Measurements from ENCODE around the gene GLIS1. TPM values are rescaled to one million over a fixed set of nuclear protein-coding genes. Genes with fewer than 3 reads are reported as not detected.
A peak's percentile ranks its signal among the peaks of the same experiment; 100 is the strongest.

Gene GLIS1
- total RNA-seq, 1 donor from 2014 or later: not detected

- DNase-seq (ENCODE audit: low read depth in 2 of 2): no peak
Observed at GRCh38 chr1:53535846-53536245, 203.1 kb downstream of the GLIS1 start.

DNA sequence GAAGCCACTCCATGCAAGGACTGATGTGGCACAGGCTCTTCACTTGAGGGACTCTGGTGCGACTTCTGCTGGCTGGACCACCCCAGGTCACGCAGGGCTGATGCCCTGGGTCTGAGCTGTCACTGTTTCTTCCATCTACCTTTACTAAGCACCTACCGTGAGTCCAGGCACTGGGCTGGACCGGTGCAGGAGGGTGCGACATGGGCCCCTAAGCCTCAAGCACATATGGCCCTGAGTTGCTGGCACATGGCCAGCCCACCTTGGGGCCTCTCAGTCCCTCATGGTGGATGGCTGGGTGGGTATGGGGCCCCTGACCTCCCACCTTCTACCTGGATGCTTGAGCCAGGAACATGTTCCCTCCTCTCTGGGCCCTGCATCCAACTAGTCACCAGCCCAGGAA lies 203.7 kb downstream of the GLIS1 start:
- DNase-seq (ENCODE audit: low read depth in 2 of 2): no peak

DNA sequence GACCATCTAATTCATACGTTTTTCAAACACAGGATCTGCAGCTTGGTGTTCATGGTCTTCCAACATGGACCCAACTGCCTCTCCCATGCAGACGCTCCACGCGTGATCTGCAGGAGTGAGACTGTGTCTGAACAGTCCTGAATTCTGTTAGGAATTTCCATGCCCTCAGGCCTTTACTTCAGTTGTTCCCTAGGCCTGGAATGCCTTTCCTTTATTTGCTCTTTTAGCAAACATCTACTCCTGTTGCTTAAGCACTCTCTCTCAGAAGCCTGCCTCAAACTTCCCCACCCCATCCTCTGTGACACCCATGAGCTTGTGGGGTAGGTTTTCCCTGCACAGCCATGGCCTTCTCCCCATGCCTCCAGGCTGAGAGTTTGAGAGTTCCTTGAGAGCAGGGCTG lies 206.1 kb downstream of the GLIS1 start:
- DNase-seq (ENCODE audit: low read depth in 2 of 2): no peak

GRCh38 chr1:53532377-53532776 lies 206.6 kb downstream of the GLIS1 start:
- no peak for DNase-seq (ENCODE audit: low read depth in 2 of 2)

DNA sequence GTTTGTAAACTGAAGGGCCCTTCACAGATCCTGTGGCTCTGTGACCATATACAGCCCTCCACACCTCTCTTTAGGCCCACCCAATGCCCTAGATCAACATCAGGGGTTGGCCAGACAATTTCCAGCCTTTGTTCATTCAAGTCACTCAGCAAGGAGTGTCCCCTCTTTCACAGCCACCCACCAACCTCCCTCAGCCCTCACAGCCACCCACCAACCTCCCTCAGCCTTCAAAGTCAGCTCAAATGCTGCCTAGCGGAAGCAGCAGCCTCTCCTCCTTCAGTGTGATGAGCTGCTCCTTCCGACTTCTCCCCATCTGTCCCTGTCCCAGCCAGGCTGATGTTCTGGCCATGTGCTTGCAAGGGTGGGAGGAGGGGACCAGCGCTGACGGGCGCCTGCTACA lies 208.4 kb downstream of the GLIS1 start:
- DNase-seq (ENCODE audit: low read depth in 2 of 2): no peak

DNA sequence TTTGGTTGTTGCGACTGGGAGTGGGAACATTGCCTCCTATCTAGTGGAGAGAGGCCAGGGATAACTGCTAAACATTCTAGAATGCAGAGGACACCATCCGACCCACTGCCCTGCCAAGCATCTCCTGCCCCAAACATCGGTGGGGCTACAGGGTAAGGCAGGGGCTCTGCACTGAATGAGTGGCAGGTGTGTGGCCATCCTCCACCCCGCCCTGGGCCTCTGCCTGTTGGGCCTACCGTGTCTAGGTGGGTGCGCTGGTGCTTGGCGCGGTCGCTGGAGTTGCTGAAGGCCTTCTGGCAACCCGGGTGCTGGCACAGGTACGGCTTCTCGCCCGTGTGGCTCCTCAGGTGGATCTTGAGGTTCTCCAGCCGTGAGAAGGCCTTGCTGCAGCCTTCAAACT lies 209.4 kb downstream of the GLIS1 start:
- no peak for DNase-seq (ENCODE audit: low read depth in 2 of 2)

- DNase-seq (ENCODE audit: low read depth in 2 of 2): no peak
Observed at GRCh38 chr1:53527368-53527767, 211.6 kb downstream of the GLIS1 start.

GRCh38 chr1:53526451-53527101 lies 212.4 kb downstream of the GLIS1 start:
- peak in 1 of 2 donors; percentile 90 for DNase-seq (ENCODE audit: low read depth in 2 of 2)

DNA sequence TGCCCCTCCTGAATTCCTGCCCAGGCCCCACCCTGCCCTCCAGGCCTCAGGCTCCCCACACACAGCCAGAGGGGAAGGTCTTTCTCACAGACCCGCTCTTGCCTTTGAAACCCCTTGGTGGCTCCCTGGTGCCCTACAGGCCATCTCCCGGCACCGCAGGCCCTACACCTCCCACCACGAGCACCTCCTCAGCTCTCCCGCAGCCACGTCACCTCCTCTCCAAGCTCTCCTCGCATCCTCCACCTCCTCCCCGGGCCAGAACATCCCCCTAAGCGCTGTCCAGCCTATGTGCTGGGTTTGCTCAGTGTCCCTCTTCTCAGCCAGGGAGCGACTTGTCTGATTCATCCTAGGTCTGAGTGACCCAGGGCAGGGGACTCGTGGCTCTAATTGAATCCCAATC lies 213.4 kb downstream of the GLIS1 start:
- DNase-seq (ENCODE audit: low read depth in 2 of 2): no peak

DNA sequence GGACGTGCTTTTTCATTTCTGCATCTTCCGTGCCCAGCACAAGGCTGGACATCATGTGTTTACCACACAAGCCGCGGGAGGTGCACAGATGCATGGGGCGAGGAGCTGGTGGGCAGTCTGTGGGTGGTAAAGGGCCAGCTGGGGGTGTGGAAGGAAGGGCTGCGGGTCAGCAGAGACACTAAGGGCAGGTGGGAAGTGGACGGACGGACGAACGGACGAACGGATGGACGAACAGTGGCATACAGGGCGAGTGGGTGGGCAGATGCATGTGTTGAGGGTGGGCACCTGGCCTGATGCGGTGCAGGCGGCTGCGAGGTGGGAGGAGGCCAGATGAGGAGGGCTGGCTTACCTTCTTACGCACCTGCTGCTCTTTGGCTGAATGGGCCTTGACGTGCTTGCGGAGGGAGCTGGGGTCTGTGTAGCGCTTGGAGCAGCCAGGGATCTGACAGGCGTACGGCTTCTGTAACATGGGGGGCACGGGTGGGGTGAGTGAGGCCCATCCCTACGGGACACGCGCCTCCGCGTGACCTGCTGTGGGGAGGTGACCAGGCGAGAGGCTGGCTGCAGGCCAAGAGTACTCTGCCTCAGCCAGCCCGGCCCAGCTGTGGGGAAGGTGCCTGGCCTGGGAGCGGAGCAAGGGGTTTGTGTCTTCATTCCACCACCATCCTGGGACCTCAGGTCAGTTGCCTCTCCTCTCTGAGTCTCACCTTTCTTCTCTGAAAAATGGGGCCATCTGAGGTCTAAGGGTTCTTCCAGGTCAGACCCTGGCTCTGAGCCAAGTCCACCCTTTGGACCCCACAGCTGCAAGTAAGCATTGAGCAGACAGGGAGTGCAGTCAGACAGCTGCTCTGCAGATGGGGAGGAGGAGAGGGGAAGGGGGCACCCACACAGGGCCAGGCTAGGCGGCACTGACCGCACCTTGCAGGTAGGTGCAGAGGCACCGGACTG lies 214.3 kb downstream of the GLIS1 start:
- no peak for DNase-seq (ENCODE audit: low read depth in 2 of 2)

GRCh38 chr1:53521924-53522552 lies 216.9 kb downstream of the GLIS1 start:
- DNase-seq (ENCODE audit: low read depth in 2 of 2): no peak

- DNase-seq (ENCODE audit: low read depth in 2 of 2): no peak
Observed at GRCh38 chr1:53520481-53520880, 218.5 kb downstream of the GLIS1 start.

DNA sequence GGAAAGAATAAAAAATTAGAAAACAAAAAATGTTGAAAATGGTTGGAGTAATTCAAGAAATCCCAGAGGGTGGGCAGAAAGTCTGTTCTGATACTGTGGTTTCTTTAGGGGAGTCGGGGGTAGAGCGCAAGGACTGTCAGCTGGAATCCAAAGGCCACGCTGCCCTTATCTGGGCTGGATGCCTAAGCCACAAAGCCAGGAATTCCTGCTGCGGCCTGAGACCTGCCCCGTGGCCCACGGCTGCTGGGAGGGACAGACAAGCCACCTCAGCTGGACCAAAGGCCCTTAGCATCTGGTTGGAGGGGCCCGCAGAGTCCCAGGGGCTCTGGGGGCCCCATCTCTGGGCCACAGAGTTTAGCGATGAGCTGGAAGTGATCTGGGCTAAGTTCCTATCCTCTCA lies 219.5 kb downstream of the GLIS1 start:
- no peak for DNase-seq (ENCODE audit: low read depth in 2 of 2)

DNA sequence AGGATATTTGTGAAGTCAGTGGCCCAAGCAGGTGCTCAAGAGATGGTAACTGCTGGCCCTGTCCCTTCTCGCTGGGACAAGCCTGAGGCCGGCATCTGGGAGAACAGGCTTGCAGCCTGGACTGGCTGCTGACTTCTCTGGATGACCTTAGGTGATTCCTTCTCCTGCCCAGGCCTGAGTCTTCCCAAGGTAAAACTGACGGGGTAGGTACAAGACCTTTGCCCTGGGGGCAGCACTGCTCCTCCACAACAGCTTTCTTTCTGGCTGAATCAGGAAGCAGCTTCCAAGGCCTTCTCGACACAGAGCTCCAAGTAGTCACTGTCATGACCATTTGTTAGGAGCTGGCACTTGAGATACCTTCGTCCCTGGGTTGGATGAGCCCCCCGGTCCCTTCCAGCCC lies 220.2 kb downstream of the GLIS1 start:
- DNase-seq (ENCODE audit: low read depth in 2 of 2): no peak

DNA sequence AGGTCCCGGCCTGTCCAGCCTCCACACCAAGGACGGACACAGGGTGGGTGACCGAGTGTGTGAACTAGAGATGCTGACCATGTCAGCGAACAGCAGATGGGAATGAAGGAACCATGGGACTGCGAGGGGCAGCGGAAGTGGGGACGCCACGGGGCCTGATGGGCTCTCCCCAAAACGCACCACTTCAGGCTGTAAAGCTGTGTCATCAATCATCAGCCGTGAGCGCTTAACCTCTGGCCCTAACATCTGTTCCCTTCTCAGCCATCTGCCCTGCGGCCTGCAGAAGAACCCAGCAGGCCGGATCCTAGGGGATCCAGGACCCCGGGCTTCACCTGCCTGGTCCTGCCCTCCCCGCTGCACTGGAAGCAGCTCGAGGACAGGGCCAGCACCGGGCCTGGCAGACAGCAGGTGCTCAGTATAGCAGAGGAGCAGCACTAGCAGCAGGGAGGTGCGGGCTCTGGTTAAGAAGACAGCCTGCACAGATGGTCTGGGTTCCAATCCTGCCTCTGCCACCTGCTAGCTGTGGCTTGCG lies 221.1 kb downstream of the GLIS1 start:
- no peak for DNase-seq (ENCODE audit: low read depth in 2 of 2)

GRCh38 chr1:53517109-53517508 lies 221.9 kb downstream of the GLIS1 start:
- DNase-seq (ENCODE audit: low read depth in 2 of 2): no peak

GRCh38 chr1:53516181-53516580 lies 222.8 kb downstream of the GLIS1 start:
- DNase-seq (ENCODE audit: low read depth in 2 of 2): no peak

GRCh38 chr1:53514436-53514835 lies 224.5 kb downstream of the GLIS1 start:
- no peak for DNase-seq (ENCODE audit: low read depth in 2 of 2)

DNA sequence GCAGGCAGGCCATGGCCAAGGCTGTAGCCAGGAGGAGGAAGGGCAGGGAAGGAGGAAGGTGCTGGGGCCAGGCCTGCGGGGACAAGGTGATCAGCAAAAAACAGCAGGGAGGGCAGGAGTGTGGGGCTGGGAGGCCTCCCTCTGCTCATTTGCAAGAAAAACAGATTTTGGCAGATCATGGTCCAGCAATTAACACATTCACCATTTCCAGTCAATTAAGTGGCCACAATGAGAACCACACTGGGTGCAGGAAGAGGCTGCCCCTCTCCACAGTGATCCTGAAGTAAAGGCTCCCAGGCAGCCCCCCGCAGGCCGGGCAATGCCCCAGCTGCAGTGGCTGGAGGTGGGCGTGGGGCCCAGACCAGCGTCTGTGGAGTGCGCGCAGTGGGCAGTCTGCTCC lies 225.1 kb downstream of the GLIS1 start:
- DNase-seq (ENCODE audit: low read depth in 2 of 2): no peak

DNA sequence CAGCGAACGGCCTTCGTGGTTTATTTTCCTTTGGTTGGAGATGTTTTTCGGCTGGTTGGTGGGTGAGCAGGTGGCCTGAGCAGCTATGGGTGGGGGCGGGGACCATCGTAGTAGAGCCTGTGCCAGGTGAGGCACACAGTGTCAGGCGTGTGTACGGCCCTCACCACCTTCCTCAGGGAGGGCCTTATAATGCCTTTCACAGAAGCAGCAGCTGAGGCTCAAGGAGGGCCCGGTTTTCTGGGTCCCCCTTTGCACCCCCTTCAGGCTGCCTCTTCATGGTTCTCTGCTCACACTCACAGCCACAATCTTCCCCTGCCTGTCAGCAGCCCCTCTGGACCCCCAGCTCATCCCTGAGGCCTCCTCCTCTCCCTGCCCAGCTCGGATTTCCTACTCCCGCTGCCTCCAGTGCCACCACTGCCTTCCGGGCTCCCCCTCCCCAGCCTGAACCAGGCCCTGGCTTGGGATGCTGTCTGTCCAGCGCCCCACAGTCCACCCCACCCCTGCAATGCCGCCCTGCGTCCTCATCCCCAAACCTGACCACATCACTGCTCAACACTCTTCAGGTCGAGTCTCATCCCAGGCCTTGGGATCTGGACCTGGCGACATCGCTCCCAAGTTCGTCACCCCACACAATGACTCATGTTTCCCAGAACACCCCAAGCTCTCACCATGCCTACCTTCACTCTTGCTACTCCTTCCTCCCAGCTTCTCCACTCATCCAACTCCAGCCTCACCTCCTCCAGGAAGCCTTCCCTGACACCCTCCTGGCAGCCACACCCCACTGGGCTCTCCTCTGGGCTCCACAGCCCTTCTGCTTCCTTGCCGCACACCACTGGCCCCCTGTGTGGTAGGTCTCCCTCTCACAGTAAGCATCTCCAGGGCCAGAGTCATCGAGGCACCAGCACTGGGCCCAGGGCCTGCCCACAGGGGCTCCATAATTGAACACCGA lies 225.9 kb downstream of the GLIS1 start:
- no peak for DNase-seq (ENCODE audit: low read depth in 2 of 2)
